HG03108 (cell line): ENCODE data around the gene CD247.

Source experiments
- ATAC-seq: cut with Tn5 transposase; IDR thresholded peaks from one replicate; pipeline ENCODE4 v1.9.1; 2021; ENCODE audit warnings: moderate library complexity; ENCODE audit not compliant: unreplicated experiment

The CD247 gene

GRCh38 chr1:167542109-167543032, 24.0 kb upstream of the CD247 start:
- ATAC-seq, result no peak

- no peak for ATAC-seq
Measured at GRCh38 chr1:167541610-167542009, 23.3 kb upstream of the CD247 start.

- ATAC-seq, result no peak
Measured at GRCh38 chr1:167541003-167541402, 22.7 kb upstream of the CD247 start.

- ATAC-seq, result no peak
Measured at GRCh38 chr1:167538657-167539056, 20.3 kb upstream of the CD247 start.

GRCh38 chr1:167533851-167534300, 15.5 kb upstream of the CD247 start:
- ATAC-seq, result peak; percentile 76

GRCh38 chr1:167532964-167533824, 14.9 kb upstream of the CD247 start:
- ATAC-seq, result no peak

GRCh38 chr1:167532375-167532774, 14.0 kb upstream of the CD247 start:
- ATAC-seq, result no peak

- no peak for ATAC-seq
Measured at GRCh38 chr1:167529829-167530474, 11.6 kb upstream of the CD247 start.

GRCh38 chr1:167528057-167528728, 9.9 kb upstream of the CD247 start:
- ATAC-seq, result no peak

- ATAC-seq, result no peak
Measured at GRCh38 chr1:167526667-167527383, 8.5 kb upstream of the CD247 start.

- ATAC-seq, result no peak
Measured at GRCh38 chr1:167524651-167525050, 6.3 kb upstream of the CD247 start.

- no peak for ATAC-seq
Measured at GRCh38 chr1:167522246-167522645, 3.9 kb upstream of the CD247 start.

GRCh38 chr1:167520711-167521206, 2.4 kb upstream of the CD247 start:
- no peak for ATAC-seq

- no peak for ATAC-seq
Measured at GRCh38 chr1:167517535-167518330, 596 bp downstream of the CD247 start.

- no peak for ATAC-seq
Measured at GRCh38 chr1:167516404-167517388, 1.6 kb downstream of the CD247 start.

GRCh38 chr1:167515893-167516321, 2.4 kb downstream of the CD247 start:
- ATAC-seq, result no peak

- ATAC-seq, result no peak
Measured at GRCh38 chr1:167515461-167515860, 2.9 kb downstream of the CD247 start.

GRCh38 chr1:167514288-167514687, 4.0 kb downstream of the CD247 start:
- ATAC-seq, result no peak
